Measurements from ENCODE around the gene PITX3. TPM values are rescaled to one million over a fixed set of nuclear protein-coding genes. Genes with fewer than 3 reads are reported as not detected.
"Not testable (repeated sequence)": the region's sequence is repeated elsewhere in the genome, so short reads cannot be mapped to it uniquely, and the experiment has no call there.

PITX3 gene
- total and polyA plus RNA-seq, 9 donors: 12.5 to 27.1 (median 17.9) TPM

GRCh38 chr10:102219370-102219769 is 21.9 kb downstream of the PITX3 start:
- H3K36me3 ChIP-seq (ENCODE audit: control insufficient read depth, insufficient read depth, low read length): no peaks in the 10 kb centered on the region
- H3K4me1 ChIP-seq (ENCODE audit: control insufficient read depth, insufficient read depth, low read length): no peaks in the 10 kb centered on the region
- 94% methylated on average over 3 of the region's 5 CpGs for WGBS (ENCODE audit: insufficient coverage)
- no peaks in the 10 kb centered on the region for H3K27me3 ChIP-seq (ENCODE audit: control insufficient read depth, insufficient read depth, low read length)
- no peaks in the 10 kb centered on the region for H3K9me3 ChIP-seq (replicated peaks; ENCODE audit: control insufficient read depth, low read depth, low read length)
- DNase-seq: no peak
- H3K27ac ChIP-seq (ENCODE audit: low read length): no peak overlapping the region
- H3K4me3 ChIP-seq (ENCODE audit: low read length): no peak overlapping the region

DNA sequence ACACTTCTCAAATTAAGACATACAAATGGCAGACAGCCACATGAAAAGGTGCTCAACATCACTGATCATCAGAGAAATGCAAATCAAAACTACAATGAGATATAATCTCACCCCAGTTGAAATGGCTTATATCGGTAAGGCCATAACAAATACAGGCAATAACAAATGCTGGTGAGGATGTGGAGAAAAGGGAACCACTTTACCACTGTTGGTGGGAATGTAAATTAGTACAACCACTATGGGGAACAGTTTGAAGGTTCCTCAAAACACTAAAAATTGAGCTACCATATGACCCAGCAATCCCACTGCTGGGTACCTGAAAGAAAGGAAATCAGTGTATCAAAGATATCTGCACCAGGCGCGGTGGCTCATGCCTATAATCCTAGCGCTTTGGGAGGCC is 27.7 kb downstream of the PITX3 start:
- H3K27ac ChIP-seq (ENCODE audit: low read length); H3K4me1 ChIP-seq (ENCODE audit: control insufficient read depth, insufficient read depth, low read length); H3K4me3 ChIP-seq (ENCODE audit: low read length); H3K9me3 ChIP-seq (replicated peaks; ENCODE audit: control insufficient read depth, low read depth, low read length); H3K27me3 ChIP-seq (ENCODE audit: control insufficient read depth, insufficient read depth, low read length); DNase-seq; H3K36me3 ChIP-seq (ENCODE audit: control insufficient read depth, insufficient read depth, low read length): not testable (repeated sequence)
- WGBS (ENCODE audit: insufficient coverage): 86% methylated on average over 2 of the region's 4 CpGs

DNA sequence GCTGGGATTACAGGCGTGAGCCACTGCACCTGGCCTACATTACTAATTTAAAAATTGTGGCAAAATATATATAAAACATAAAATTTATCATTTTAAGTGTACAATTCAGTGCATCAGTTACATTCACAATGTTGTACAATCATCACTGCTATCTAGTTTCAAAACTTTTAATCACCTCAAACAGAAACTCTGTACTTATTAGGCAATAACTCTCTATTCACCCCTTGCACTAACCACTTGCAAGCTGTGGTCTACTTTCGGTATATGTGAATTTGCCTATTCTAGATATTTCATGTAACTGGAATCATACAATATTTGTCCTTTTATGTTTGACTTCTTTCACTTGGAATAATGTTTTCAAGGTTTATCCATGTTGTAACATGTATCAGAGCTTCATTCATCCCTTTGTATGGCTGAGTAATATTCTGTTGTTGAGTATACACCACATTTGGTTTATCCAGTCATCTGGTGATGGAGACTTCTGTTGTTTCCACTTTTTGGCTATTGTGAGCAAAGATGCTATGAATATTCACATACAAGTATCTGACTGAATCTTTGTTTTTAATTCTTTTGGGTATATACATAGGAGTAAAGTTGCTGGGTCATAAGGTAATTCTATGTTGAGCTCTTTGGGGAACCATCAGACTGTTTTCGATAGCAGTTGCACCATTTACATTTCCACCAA is 29.6 kb downstream of the PITX3 start:
- no CpG with 5 or more reads among the region's 3 CpGs for WGBS (ENCODE audit: insufficient coverage)

GRCh38 chr10:102208311-102209035 is 32.8 kb downstream of the PITX3 start:
- Histone ChIP-seq H3K27ac (ENCODE audit: low read length) (no peak overlapping the region), H3K4me1 (ENCODE audit: control insufficient read depth, insufficient read depth, low read length) (no peaks in the 10 kb centered on the region), H3K36me3 (ENCODE audit: control insufficient read depth, insufficient read depth, low read length) (no peaks in the 10 kb centered on the region), H3K4me3 (ENCODE audit: low read length) (no peak overlapping the region), H3K9me3 (replicated peaks; ENCODE audit: control insufficient read depth, low read depth, low read length) (peaks cover 12% of the 10 kb centered on the region), H3K27me3 (ENCODE audit: control insufficient read depth, insufficient read depth, low read length) (no peaks in the 10 kb centered on the region)
- no peak for DNase-seq
- 58% methylated on average over 2 of the region's 5 CpGs for WGBS (ENCODE audit: insufficient coverage)

More for the DNA sequence above, 29.6 kb downstream of the PITX3 start:
- no peaks in the 10 kb centered on the region for H3K27me3 ChIP-seq (ENCODE audit: control insufficient read depth, insufficient read depth, low read length)
- no peak for DNase-seq
- H3K36me3 ChIP-seq (ENCODE audit: control insufficient read depth, insufficient read depth, low read length): no peaks in the 10 kb centered on the region
- H3K27ac ChIP-seq (ENCODE audit: low read length): no peak overlapping the region
- H3K4me1 ChIP-seq (ENCODE audit: control insufficient read depth, insufficient read depth, low read length): no peaks in the 10 kb centered on the region
- no peaks in the 10 kb centered on the region for H3K9me3 ChIP-seq (replicated peaks; ENCODE audit: control insufficient read depth, low read depth, low read length)
- no peak overlapping the region for H3K4me3 ChIP-seq (ENCODE audit: low read length)

DNA sequence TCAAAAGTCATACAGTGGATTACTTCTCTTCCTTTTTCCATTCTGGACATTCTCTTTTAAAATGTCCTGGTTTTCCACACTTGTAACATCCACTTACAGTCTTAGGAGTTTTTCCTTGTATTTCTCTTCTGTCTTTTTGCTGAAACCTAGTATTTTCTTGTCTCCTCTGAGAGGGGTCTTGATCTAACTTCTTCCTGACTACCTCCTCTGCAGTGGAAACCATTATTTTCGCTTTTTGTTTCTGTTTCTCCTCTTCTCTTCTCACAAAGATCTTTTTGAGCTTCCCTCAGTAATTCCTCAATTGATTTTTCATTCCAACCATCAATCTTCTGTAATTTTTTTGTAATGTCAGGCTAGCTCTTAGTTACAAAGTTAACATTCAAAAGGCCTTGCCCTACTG is 38.9 kb downstream of the PITX3 start:
- Histone ChIP-seq H3K27me3 (ENCODE audit: control insufficient read depth, insufficient read depth, low read length) (no peaks in the 10 kb centered on the region), H3K36me3 (ENCODE audit: control insufficient read depth, insufficient read depth, low read length) (no peaks in the 10 kb centered on the region), H3K4me1 (ENCODE audit: control insufficient read depth, insufficient read depth, low read length) (no peaks in the 10 kb centered on the region), H3K4me3 (ENCODE audit: low read length) (no peak overlapping the region), H3K9me3 (replicated peaks; ENCODE audit: control insufficient read depth, low read depth, low read length) (peaks cover 16% of the 10 kb centered on the region), H3K27ac (ENCODE audit: low read length) (no peak overlapping the region)
- WGBS (ENCODE audit: insufficient coverage): no CpG with 5 or more reads among the region's 1 CpG
- DNase-seq: no peak

DNA sequence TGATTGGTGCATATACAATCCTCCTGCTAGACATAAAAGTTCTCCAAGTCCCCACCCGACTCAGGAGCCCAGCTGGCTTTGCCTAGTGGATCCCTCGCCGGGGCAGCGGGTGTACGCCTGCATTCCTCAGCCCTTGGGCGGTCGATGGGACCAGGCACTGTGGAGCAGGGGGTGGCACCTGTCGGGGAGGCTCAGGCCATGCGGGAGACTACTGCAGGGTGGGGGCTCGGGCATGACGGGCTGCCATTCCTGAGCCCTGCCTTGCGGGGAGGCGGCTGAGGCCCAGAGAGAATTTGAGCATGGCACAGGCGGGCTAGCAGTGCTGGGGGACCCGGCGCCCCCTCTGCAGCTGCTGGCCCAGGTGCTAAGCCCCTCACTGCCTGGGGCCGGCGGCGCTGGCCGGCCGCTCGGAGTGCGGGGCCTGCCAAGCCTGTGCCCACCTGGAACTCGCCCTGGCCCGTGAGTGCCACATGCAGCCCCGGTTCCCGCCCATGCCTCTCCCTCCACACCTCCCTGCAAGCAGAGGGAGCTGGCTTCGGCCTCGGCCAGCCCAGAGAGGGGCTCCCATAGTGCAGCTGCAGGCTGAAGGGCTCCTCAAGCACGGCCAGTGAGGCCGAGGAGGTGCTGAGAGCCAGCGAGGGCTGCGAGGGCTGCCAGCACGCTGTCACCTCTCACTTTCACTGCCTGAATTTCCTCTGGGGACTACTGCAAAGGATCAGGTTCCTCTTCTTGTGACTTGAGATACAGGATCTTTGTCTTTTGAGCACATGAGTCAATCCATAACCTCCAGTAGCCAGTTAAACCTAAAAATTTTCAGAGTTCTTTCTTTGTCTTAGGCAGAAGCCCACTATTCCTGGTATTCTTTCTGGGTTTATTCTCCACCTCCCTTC is 40.3 kb downstream of the PITX3 start:
- Histone ChIP-seq H3K27ac (ENCODE audit: low read length) (no peak overlapping the region), H3K4me1 (ENCODE audit: control insufficient read depth, insufficient read depth, low read length) (no peaks in the 10 kb centered on the region), H3K36me3 (ENCODE audit: control insufficient read depth, insufficient read depth, low read length) (no peaks in the 10 kb centered on the region), H3K27me3 (ENCODE audit: control insufficient read depth, insufficient read depth, low read length) (no peaks in the 10 kb centered on the region), H3K9me3 (replicated peaks; ENCODE audit: control insufficient read depth, low read depth, low read length) (peaks cover 16% of the 10 kb centered on the region), H3K4me3 (ENCODE audit: low read length) (no peak overlapping the region)
- no peak for DNase-seq
- WGBS (ENCODE audit: insufficient coverage): 82% methylated on average over 31 of the region's 34 CpGs

GRCh38 chr10:102198027-102198426 is 43.3 kb downstream of the PITX3 start:
- H3K36me3 ChIP-seq (ENCODE audit: control insufficient read depth, insufficient read depth, low read length): no peaks in the 10 kb centered on the region
- no peak for DNase-seq
- H3K4me1 ChIP-seq (ENCODE audit: control insufficient read depth, insufficient read depth, low read length): no peaks in the 10 kb centered on the region
- no peaks in the 10 kb centered on the region for H3K27me3 ChIP-seq (ENCODE audit: control insufficient read depth, insufficient read depth, low read length)
- H3K9me3 ChIP-seq (replicated peaks; ENCODE audit: control insufficient read depth, low read depth, low read length): peaks cover 4% of the 10 kb centered on the region
- H3K4me3 ChIP-seq (ENCODE audit: low read length): no peak overlapping the region
- WGBS (ENCODE audit: insufficient coverage): no CpG with 5 or more reads among the region's 2 CpGs
- H3K27ac ChIP-seq (ENCODE audit: low read length): no peak overlapping the region

DNA sequence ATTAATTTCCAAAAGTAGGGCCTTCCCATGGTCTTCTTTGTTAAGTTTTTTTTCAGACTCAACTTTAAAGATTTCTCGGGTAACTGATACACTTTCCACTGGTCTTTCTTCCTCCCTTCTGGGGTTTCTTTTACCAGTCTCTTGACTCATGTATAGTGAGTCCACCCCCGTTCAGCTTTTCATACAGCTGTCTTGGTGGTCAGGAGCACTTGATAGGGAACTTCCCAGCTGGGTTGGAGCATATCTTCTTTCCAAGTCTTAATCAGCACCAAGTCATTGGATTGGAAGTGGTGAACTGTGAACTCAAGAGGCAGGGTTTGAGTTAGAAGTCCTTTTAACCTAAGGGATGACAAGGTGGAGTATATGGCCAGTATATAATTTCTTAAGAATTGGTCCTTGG is 44.4 kb downstream of the PITX3 start:
- H3K4me3 ChIP-seq (ENCODE audit: low read length): no peak overlapping the region
- no peak for DNase-seq
- no CpG with 5 or more reads among the region's 2 CpGs for WGBS (ENCODE audit: insufficient coverage)

GRCh38 chr10:102195296-102195870 is 45.9 kb downstream of the PITX3 start:
- H3K4me3 ChIP-seq (ENCODE audit: low read length): no peak overlapping the region
- H3K27me3 ChIP-seq (ENCODE audit: control insufficient read depth, insufficient read depth, low read length): no peaks in the 10 kb centered on the region
- 69% methylated on average over 2 of the region's 6 CpGs for WGBS (ENCODE audit: insufficient coverage)
- DNase-seq: no peak
- H3K9me3 ChIP-seq (replicated peaks; ENCODE audit: control insufficient read depth, low read depth, low read length): peaks cover 7% of the 10 kb centered on the region
- H3K36me3 ChIP-seq (ENCODE audit: control insufficient read depth, insufficient read depth, low read length): no peaks in the 10 kb centered on the region
- no peaks in the 10 kb centered on the region for H3K4me1 ChIP-seq (ENCODE audit: control insufficient read depth, insufficient read depth, low read length)
- H3K27ac ChIP-seq (ENCODE audit: low read length): no peak overlapping the region

More for the DNA sequence above, 44.4 kb downstream of the PITX3 start:
- H3K9me3 ChIP-seq (replicated peaks; ENCODE audit: control insufficient read depth, low read depth, low read length): peaks cover 7% of the 10 kb centered on the region
- no peaks in the 10 kb centered on the region for H3K27me3 ChIP-seq (ENCODE audit: control insufficient read depth, insufficient read depth, low read length)
- no peaks in the 10 kb centered on the region for H3K36me3 ChIP-seq (ENCODE audit: control insufficient read depth, insufficient read depth, low read length)
- H3K4me1 ChIP-seq (ENCODE audit: control insufficient read depth, insufficient read depth, low read length): no peaks in the 10 kb centered on the region
- no peak overlapping the region for H3K27ac ChIP-seq (ENCODE audit: low read length)

DNA sequence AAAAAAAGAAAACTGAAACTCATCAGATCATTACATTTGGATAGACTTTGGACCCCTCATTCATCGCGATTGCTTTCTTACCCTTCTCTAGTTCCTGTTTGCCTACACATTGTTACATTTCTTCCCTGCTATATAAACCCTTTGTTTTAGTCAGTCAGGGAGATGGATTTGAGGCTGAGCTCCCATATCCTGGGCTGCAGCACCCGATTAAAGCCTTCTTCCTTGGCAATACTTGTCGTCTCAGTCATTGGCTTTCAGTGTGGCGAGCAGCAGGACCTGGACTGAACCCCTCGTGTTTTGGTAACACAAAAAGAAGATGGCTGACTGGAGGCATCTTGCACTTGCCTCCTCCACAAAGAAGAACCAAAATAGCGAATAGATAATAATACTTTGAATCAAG is 49.4 kb downstream of the PITX3 start:
- Histone ChIP-seq H3K9me3 (replicated peaks; ENCODE audit: control insufficient read depth, low read depth, low read length) (peaks cover 7% of the 10 kb centered on the region), H3K4me1 (ENCODE audit: control insufficient read depth, insufficient read depth, low read length) (no peaks in the 10 kb centered on the region), H3K27me3 (ENCODE audit: control insufficient read depth, insufficient read depth, low read length) (no peaks in the 10 kb centered on the region), H3K4me3 (ENCODE audit: low read length) (no peak overlapping the region), H3K36me3 (ENCODE audit: control insufficient read depth, insufficient read depth, low read length) (no peaks in the 10 kb centered on the region), H3K27ac (ENCODE audit: low read length) (no peak overlapping the region)
- 83% methylated on average over 2 of the region's 7 CpGs for WGBS (ENCODE audit: insufficient coverage)
- no peak for DNase-seq

All from muscle of leg (tissue), 11 donors.